Pulmonary artery endothelial cell (primary cell): ENCODE data around the gene ABHD8. TPM values are rescaled to one million over a fixed set of nuclear protein-coding genes. Genes with fewer than 3 reads are reported as not detected.
A peak's percentile ranks its signal among the peaks of the same experiment; 100 is the strongest.

Experiments used
- DNase-seq: peaks from one replicate; pipeline ENCODE4 v3.0.0-alpha.2; 2011; ENCODE audit warnings: low read depth, low spot score
- total RNA-seq: library from RNA; depleted of rRNA; stranded (reverse); fragments of >200 nt; gene quantifications from 2 replicates; pipeline ENCODE4 v1.2.3, GENCODE V29; 2014

Gene ABHD8, protein sequence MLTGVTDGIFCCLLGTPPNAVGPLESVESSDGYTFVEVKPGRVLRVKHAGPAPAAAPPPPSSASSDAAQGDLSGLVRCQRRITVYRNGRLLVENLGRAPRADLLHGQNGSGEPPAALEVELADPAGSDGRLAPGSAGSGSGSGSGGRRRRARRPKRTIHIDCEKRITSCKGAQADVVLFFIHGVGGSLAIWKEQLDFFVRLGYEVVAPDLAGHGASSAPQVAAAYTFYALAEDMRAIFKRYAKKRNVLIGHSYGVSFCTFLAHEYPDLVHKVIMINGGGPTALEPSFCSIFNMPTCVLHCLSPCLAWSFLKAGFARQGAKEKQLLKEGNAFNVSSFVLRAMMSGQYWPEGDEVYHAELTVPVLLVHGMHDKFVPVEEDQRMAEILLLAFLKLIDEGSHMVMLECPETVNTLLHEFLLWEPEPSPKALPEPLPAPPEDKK
- total RNA-seq: 7.5 TPM in 2 replicates

DNA sequence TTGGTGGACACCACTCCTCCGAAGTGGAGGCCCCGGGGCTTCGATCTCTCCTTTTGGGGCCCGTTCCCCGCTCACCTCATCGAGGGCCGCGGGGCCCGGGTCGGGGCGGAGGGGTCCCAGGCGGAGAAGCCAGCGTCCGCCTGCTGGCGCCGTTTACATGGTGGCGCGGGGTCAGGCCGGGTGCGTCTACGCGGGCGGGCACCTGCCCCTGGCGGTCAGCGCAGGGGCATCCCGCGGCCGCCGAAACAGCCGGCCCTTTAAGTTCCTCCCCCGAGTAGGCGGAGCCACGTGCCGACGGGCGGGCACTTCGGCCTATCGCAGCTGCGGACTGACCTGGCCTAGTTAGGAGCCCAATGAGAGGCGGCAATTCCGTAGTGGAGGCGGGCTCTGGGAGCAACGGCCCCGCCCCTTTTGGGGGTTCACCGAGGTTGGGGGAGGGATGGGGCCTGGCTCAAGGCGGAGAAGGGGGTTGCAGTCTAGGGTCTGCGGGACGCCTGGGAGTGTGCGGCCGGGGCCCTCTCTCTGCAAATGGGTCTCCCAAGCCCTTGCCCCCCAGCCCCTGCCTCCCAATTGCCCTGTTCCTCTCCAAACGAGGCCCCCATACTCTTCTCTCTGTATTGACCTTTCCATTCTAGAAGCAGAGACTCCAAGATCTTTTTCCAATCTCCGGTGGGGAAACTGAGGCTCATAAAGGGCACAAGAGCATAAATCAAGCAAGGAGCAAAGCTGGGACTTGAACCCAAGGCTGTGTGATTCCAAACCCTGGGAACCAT lies at the start of gene ABHD8:
Gene ABHD8 (minus strand): TSS at position 259 of the 773 bp plus-strand sequence. CDS start 1,809 bp downstream, outside the sequence.
- DNase-seq: peak; percentile 87

DNA sequence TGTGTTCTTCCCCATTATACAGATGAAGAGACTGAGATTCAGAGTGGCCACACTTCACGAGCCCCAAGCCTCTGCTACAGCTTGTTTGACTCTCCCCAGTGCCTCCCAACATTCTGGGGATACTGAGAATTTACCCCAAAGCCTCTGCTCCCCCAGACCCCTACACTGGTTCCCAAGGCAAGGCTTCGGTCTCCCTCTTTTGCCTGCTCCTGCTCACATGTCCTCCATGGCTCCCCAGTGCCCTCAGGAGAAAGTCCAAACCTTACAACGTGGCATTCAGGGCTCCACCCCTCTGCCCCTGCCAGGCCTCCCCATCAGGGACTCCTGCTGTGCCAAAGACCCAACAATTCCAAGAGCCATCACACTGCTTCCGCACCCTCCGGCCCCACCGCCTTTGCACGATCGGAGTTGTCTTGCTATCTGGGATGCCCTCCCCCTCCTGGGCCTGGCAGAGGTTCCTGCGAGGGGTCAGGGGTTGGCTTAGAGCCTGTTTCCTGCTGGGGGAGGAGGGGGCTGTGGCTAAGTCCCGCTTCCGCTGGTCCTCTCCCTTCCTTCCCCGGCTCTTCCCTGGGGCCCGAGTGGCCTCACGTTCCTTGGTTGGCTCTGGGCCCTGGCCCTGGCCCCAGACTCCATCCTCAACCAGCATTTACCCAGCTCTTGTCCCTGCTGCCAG lies 49.5 kb upstream of the ABHD8 start:
- DNase-seq: no peak

DNA sequence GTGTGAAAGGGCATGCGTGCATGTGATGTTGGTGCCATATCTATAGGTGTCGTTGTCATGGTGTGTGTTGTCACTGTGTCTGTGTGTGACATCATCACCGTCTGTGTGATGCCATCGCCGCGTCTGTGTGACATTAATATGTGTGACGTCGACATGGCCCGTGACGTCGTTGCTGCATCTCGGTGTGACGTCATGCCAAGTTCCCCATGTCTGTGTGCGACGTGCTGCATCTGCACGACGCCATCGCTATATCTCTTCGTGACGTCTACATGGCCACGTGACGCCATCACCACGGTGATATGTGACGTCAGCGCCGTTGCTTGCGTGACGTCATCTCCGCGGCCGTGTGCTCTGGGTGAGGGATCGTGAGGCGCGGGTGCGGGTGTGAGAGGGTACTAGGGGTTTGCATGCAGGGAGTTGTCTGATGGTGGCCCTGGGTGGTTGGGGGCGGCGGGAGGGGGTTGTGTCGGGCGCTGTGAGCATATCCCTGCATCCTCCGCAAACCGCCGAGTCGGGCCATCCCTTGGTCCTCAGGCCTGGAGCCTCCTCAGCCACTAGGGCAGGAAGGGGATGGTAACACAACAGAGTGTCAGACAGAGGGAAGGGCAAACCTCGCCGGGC lies 48.7 kb upstream of the ABHD8 start:
- DNase-seq: no peak

DNA sequence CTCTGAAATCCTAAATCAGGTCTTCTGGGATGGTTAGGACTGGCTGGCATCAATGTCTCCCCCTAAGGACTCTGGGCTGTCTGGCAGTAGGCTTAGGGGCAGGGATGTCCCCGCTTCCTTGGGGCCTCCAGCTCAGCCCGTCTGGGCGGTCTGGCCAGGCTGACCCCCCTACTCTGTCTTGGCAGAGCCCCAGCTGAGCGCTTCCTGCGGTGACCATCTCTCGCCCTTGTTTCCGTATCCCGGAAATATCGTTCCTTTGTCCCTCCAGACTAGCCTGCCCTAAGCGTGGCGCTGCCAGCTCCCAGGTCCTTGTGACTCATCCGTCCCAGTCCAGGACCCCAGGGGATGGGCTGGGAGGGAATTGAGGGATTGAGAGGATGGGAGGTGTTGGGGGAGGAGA lies 45.5 kb upstream of the ABHD8 start:
- peak; percentile 78 for DNase-seq

DNA sequence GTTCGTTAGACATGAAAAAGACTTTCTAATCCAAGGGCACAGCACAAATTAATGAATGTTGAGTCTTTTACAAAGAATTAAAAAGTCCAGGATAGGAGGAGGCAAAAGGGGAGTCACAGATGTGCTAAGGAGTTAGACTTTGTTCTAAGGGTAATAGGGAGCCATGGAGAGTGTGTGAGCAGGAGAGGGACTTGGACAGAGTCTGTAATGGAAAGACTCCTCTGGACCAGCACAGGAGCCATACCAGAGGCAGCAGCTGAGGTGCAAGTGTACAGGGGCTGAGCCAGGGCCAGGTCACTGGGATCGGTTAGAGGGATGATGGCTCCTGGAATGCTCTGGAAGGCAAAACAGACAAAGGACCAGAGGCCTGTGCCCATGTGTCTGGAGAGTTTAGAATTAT lies 44.7 kb upstream of the ABHD8 start:
- no peak for DNase-seq

DNA sequence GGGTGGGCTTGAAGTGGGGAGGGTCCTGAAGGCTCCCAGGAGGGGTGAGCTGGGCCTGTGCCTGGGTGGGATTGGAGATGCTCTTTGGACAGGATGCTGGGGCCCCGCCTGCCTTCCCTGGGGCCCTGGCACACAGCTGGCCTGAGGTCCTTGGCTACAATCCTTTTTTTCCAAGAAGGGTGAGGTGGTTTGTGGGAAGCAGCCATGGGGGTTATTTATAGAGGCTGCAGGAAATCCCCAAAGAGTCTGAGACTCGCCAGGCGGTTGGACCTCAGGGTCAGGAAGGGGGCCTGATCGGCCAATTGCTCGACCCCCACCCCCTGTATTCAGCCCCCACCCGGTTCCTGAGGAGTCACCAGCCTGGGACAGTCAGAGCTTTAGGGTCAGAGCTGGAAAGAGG lies 44.1 kb upstream of the ABHD8 start:
- DNase-seq: no peak

DNA sequence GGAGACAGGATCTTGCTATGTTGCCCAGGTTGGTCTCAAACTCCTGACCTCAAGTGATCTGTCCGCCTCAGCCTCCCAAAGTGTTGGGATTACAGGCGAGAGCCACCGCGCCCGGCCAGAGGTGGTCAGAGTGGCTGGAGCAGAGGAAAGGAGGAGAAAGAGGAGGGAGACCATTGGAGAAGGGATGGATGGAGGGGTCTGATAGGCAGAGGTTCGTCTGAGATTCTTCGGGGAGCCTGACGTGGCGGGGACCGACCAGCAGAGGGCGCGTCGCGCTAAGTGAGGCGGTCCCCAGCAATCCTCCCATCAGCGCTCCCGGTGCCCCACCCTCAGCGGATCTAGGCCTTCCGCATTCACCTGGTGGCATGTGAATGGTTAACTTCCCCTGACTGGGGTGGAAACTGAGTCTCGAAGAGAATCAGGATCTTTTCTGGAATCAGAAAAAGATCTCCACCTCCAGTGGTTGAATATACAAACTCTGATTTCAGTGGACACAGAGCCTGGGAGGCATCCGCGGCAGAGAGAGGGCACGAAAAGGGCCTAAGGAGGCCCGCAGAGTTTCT lies 43.0 kb upstream of the ABHD8 start:
- DNase-seq: no peak

DNA sequence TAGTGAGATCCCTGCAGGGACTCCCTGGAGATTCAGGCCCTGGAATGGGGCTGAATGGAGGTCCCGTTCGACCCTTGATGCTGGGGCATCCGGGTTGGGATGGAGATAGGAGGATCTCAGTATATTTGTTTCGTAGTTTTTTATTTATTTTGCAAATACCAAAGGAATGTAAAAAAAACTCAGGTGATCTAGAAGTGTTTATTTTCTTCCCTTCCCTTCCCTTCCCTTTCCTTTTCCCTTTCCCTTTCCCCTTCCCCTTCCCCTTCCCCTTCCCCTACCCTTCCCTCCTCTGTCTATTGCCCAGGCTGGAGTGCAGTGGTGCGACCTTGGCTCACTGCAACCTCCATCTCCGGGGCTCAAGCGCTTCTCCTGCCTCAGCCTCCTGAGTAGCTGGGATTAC lies 38.6 kb upstream of the ABHD8 start:
- no peak for DNase-seq

DNA sequence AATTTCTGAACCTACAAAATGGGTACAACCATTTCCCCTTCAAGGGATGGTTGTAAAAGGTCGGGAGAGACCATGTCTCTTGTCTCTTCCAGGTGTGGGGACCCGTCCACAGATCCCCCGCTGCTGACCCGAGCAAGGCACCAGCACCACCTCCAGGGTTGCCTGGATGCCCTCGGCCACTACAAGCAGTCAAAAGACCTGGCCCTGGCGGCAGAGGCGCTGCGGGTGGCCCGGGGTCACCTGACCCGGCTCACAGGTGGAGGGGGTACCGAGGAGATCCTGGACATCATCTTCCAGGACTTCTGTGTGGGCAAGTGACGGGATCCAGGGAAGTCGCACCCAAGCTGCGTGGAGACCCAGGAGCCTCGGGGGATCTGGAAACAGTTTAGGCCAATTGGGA lies 38.2 kb upstream of the ABHD8 start:
- DNase-seq: no peak

DNA sequence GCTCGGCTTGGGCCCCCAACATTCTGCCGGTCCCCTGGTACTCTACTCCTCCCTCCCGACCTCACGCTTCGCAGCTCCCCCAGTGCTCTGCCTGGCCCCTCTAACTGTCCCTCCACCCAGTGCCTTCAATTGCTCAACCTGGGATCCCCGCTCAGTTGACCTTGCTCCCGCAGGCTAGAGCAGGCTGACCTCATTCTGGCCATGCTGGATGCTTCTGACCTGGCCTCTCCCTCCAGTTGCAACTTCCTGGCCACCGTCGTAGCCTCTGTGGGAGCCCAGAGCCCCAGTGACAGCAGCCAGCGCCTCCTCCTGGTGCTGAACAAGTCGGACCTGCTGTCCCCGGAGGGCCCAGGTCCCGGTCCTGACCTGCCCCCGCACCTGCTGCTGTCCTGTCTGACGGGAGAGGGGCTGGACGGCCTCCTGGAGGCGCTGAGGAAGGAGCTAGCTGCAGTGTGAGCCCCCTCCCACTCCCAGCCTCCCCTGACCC lies 37.7 kb upstream of the ABHD8 start:
- no peak for DNase-seq

DNA sequence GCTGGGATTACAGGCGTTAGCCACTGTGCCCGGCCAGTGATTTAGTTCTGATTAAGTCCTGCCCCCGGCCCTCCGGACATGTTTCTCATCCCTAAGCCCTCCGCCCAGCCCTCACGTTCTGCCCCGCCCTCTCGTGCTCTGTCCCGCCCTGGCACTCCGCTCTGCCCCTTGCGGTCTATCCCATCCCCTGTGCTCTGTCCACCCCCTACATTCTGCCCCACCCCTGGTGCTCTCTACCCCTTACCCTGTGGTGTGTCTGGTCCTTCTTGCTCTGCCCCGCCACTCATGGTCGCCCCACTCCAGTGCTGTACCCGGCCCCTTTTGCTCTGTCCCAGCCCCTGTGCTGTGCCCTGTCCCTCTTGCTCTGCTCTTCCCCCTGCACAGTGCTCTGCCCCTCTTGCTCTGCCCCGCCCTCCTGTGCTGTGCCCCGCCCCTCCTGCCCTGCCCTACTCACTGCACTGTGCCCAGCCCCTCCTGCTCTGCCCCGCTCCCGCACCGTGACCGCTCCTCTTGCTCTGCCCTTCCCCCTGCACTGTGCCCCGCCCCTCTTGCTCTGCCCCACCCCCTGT lies 37.2 kb upstream of the ABHD8 start:
- DNase-seq: no peak

DNA sequence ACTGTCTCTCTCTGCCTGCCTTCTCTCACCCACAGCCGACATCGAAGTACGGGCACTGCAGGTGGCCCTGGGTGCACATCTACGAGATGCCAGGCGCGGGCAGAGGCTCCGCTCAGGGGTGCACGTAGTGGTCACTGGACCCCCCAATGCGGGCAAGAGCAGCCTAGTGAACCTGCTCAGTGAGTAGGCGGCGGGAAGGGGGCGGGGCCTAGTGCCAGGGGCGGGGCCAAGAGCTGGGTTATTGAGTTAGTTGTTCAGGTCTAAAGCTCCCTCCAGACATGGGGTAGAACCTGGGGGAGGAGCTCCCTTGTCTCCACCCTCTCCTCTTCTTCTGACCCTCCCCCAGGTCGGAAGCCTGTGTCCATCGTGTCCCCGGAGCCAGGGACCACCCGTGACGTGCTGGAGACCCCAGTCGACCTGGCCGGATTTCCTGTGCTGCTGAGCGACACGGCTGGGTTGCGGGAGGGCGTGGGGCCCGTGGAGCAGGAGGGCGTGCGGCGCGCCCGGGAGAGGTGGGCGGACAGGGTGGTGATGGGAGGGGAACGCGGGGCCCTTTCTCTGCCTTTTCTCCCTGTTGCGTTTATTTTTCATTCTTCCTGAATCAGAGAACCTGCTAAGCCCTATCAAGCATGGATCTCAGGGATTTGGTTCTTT lies 36.0 kb upstream of the ABHD8 start:
- no peak for DNase-seq

DNA sequence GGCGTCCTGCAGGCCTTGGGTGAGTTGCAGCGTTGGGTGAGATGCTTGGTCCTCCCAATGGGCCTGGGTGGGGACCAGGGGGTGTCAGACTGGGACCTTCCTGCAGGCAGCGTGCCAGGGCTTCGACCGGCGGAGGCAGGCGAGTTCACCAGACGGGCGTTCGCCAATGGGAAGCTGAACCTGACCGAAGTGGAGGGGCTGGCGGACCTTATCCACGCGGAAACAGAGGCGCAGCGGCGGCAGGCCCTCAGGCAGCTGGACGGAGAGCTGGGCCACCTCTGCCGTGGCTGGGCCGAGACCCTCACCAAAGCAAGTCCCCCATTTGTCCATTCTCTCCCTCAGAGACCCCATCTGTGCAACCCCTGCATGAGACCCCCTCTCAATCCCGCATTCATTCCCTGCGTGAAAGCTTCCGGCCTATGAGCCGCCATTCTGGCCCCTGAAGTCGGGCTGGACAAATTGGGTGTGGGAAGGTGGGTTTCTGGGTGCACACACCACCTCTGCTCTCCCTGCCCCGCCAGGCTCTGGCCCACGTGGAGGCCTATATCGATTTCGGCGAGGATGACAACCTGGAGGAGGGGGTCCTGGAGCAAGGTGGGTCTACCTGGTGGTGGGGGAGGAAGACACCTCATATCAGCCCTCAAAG lies 35.3 kb upstream of the ABHD8 start:
- DNase-seq: no peak

DNA sequence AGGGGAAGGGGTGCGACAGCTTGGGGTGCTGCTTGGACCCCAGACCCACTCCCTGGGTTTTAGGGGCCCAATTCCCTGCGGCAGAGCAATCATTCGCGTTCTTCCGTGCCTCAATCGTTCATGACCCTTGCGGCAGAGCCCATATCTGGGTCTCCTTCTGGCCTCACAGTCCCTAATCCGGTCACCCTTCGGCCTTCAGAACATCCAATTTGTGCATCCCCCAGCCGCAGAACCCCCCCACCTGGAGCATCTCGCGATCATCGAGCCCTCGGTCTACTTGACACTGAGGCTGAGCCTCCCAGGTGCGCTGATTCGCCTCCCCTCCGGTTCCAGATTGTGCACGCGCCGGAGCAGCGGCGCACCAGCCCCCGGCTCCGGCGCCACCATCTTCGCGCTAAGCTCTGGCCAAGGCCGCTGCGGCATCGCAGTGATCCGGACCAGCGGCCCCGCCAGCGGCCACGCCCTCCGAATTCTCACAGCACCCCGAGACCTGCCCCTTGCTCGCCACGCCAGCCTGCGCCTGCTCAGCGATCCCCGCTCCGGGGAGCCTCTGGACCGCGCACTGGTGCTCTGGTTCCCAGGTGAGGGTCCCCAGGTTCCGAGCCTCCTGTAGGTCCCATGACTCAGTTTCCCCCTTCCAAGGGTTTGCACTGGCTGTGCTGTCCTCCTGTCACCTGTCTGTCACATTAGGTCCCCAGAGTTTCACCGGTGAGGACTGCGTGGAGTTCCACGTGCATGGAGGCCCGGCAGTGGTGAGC lies 34.6 kb upstream of the ABHD8 start:
- DNase-seq: no peak

DNA sequence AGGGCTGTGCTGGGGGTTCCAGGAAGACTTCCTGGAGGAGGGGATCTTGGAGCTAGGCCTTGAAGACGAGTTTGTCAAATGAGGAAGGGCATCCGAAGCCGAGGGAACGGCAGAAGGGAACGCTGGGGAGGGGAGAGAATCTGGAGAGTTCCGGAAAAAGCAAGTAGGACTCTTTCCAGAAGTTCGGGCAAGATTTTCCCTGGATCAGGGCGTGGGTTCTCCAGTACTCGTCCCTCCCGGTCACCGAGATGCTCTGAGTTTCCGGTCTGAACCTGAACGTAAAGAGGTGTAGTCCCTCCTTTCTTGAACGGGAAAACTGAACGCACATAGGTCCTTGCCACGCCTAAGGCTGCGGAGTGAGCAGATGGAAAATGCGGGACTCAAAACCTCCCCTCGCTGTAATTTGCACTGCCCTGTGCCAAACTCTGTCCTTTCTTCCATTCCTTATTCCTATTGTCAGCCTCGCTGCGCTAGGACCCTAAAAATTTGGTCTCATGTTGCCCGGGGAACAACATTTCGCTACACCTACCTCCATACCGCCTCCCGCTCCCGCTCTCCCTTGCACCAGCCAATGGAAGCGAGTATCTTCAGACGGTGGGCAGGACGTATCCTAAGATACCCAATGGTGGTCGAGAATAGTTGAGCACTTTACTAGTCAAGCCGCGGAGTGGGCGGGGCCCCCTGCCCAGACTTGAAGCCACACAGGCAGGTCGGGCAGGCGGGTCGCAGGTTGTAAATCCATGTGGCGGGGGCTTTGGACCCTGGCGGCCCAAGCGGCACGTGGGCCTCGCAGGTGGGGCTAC lies 33.8 kb upstream of the ABHD8 start, which contains the start of gene GTPBP3:
Gene GTPBP3 (plus strand): TSS at position 682 of the 803 bp plus-strand sequence. CDS start 59 bp downstream, at position 741.
- DNase-seq: peak; percentile 92

DNA sequence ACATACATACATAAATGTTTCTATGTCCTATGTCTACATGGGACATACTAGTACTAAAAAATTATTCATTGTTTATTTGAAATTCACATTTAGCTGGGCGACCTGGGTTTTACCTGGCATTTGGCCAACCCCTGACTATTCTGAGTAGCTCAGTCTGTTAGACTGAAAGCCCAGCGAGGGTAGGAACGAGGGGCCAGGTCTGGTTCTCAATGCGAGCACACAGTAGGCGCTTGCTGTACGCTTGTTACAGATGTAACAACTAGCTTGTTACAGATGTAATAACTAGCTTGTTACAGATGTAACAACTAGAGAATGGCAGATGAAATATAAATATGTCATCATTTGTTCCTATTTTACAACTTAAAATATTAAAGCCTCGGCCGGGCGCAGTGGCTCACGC lies 32.4 kb upstream of the ABHD8 start:
- DNase-seq: no peak

DNA sequence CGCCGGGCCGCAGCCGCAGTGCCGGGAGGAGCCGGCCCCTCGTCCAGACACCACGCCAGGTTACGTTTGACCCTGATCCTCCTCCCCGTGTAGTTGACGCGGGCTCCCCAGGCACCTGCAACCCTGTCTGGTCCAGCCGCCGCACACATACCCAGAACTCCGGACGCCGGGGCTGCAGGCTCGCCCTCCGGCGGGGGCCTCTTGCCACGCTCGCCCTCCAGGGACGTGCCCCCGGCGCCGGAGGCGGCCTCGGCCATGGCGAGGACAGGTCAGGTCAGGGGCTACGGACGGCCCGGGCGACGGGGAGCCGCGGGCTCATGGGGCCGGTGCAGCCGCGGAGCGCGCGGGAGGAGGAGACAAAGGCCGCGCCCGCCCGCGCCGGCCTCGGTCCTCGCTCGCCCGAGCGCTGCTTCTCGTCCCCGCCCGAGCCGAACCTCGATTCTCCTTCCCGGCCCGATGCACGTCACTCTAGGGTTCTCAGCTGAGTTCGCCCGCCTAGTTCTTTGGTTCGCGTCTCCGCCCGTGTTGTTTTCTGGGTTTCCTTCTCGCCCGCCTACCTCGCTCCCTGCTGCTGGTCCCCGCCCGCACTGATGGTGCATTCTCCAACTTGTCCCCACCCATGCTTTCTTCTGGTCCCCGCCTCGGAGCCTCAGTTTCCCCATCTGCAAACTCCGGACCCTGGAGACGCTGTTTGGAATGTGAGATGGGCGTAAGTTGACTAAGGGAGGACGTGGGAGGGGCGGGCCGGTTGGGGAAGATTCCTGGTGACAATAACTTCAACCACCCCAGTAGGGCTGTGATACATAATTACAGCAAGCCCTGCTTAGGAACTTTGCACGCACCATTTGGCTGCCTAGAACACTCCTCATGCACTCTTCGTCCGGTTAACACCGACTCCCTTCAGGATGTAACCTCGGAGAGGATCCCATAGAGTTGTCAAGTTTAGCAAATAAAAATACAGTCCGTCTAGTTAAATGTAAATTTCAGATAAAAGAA lies 31.5 kb upstream of the ABHD8 start, which contains the start of gene ANO8:
Gene ANO8 (minus strand): TSS at position 442 of the 996 bp plus-strand sequence. CDS start 185 bp downstream, at position 257.
- peak; percentile 94 for DNase-seq
